Pancreas (tissue), 10 donors: ENCODE results near the gene PSMD13. TPM values are rescaled to one million over a fixed set of nuclear protein-coding genes. Genes with fewer than 3 reads are reported as not detected.
A peak's percentile ranks its signal among the peaks of the same experiment; 100 is the strongest.

Source experiments
- ATAC-seq, 4 donors: fragments of 200-7000 bp; cut with Tn5 transposase; one replicate each; pipeline versions ENCODE4 v1.8.0 to v1.9.1; 2020; ENCODE audit warnings: mild to moderate bottlenecking in 4 of 4, moderate library complexity in 4 of 4
- DNase-seq, 6 donors: peaks; one replicate each; pipeline ENCODE4 v3.0.0-alpha.2; 2020
- FAIRE-seq: peaks from 2 replicates; lab custom pipeline; 2012; peaks lifted over from hg19 to GRCh38; lab: Jason Lieb, UNC
- H3K27ac ChIP-seq, 4 donors: fragments of 200-600 bp; sonication (generic); 1 replicate in 3 of 4; 2 replicates in 1 of 4; pipeline versions ENCODE4 v1.5.0 to v1.8.0; 2020
- H3K27me3 ChIP-seq, 4 donors: fragments of 200-600 bp; one replicate each; pipeline ENCODE4 v1.8.0; 2021
- H3K36me3 ChIP-seq, 3 donors: fragments of 200-600 bp; sonication (generic) in 1 of 3; one replicate each; pipeline versions ENCODE4 v1.5.0 to v1.8.0; 2020 to 2021
- H3K4me1 ChIP-seq, 3 donors: fragments of 200-600 bp; one replicate each; pipeline ENCODE4 v1.8.0; 2021
- H3K4me3 ChIP-seq, 4 donors: fragments of 200-600 bp; sonication (generic) in 2 of 4; one replicate each; pipeline versions ENCODE4 v1.5.0 to v1.8.0; 2020 to 2021
- H3K9me3 ChIP-seq, 4 donors: fragments of 200-600 bp; one replicate each; pipeline ENCODE4 v1.8.0; 2021
- WGBS, 2 donors: extraction: QIAGEN DNeasy Blood & Tissue Kit; methylation state at CpG; one replicate each; pipeline ENCODE4 v1.1.7; 2013; 5-methylcytosine and 5-hydroxymethylcytosine counted together
- intact Hi-C, 3 donors: fragments of 100-400 bp; cut with DNase I; formaldehyde crosslinking; loops; one replicate each; pipeline versions ENCODE4 v1.11.1 to v1.14.2; 2022
- polyA plus RNA-seq, 2 donors: library from polyadenylated mRNA; stranded (reverse); fragments of 200-250 nt; gene quantifications; one replicate each; pipeline ENCODE4 v1.2.3, GENCODE V29; 2013
- total RNA-seq, 6 donors: library from RNA; stranded (reverse); fragmentation: NEBNext Ultra II Directional in 4 of 6; extraction: Animal tissue kit (Norgen Biotek cat#: 25700) in 4 of 6; gene quantifications; one replicate each; pipeline versions ENCODE4 v1.2.1 to v1.2.4, GENCODE V29; 2021 to 2023
- TF ChIP-seq, protein P1 (sequence below), 4 donors: fragments of 200-600 bp; sonication (generic) in 3 of 4; IDR thresholded peaks; one replicate each; pipeline versions ENCODE4 v1.5.0 to v1.8.0; 2021; ENCODE audit warnings: antibody characterized with exemption in 4 of 4
- donor health status: healthy with polysubstance abuse.
- donor health status: DM: no; HTN: no; CAD: no; lungs with moderate emphysema.
- donor health status: DM: no; HTN: no; CAD: no.
- donor health status: control.
- donor health status: control.
- donor health status: Bipolar disorder and iron deficiency.
- donor health status: DM: yes; HTN: yes; CAD: no.
- donor health status: DM: no; HTN: no; CAD: no.
- donor health status: DM: no; HTN: no; CAD: no.
- donor health status: DM: yes; HTN: yes; CAD: no.

The PSMD13 gene
- total and polyA plus RNA-seq, 8 donors: 35.5 to 118 (median 47.0) TPM

DNA sequence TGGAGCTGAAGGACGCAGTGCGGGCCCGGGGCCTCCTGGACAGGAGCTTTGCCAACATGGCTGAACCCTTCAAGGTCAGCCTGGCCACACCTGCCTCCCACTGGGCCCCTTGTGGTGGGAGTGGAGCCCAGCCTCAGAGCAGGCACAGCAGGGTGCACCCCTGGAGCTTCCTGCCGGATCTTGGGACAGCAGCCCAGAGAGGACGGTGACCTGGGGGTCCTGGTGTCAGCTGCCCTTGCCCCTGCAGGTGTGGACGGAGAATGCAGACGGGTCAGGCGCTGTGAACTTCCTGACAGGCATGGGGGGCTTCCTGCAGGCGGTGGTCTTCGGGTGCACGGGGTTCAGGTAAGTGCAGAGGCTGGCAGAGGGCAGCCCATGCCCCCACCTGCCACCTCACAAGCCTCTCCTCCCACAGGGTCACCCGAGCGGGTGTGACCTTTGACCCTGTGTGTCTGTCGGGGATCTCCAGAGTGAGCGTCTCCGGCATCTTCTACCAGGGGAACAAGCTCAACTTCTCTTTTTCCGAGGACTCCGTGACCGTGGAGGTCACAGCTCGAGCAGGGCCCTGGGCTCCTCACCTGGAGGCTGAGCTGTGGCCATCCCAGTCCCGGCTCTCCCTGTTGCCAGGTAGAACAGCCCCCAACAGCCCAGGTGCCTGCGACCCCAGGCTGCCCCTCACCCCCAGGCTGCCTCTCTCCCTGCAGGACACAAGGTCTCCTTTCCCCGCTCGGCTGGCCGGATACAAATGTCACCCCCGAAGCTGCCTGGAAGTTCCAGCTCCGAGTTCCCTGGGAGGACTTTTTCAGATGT lies 57.3 kb downstream of the PSMD13 start:
- Histone ChIP-seq H3K4me3 (no peak overlapping the region), H3K36me3 (peaks cover 0 to 37% (median 0%) of the 10 kb centered on the region in 3 donors), H3K9me3 (no peaks in the 10 kb centered on the region), H3K27ac (no peak overlapping the region), H3K27me3 (no peaks in the 10 kb centered on the region), H3K4me1 (peaks cover 0 to 6% (median 0%) of the 10 kb centered on the region in 3 donors)
- intact Hi-C loops: no loop called here
- TF ChIP-seq, protein P1, sequence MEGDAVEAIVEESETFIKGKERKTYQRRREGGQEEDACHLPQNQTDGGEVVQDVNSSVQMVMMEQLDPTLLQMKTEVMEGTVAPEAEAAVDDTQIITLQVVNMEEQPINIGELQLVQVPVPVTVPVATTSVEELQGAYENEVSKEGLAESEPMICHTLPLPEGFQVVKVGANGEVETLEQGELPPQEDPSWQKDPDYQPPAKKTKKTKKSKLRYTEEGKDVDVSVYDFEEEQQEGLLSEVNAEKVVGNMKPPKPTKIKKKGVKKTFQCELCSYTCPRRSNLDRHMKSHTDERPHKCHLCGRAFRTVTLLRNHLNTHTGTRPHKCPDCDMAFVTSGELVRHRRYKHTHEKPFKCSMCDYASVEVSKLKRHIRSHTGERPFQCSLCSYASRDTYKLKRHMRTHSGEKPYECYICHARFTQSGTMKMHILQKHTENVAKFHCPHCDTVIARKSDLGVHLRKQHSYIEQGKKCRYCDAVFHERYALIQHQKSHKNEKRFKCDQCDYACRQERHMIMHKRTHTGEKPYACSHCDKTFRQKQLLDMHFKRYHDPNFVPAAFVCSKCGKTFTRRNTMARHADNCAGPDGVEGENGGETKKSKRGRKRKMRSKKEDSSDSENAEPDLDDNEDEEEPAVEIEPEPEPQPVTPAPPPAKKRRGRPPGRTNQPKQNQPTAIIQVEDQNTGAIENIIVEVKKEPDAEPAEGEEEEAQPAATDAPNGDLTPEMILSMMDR (IDR thresholded peaks at IDR 0.05): no peak
- FAIRE-seq: no peak
- peak in 4 of 6 donors; percentile 26 to 73 (median 48) for DNase-seq
- ATAC-seq: no peak
- WGBS, 2 donors: 80 to 83% methylated on average over 27 of the region's 27 CpGs

- Histone ChIP-seq H3K36me3 (peaks cover 0 to 37% (median 0%) of the 10 kb centered on the region in 3 donors), H3K27me3 (no peaks in the 10 kb centered on the region), H3K27ac (no peak overlapping the region), H3K4me1 (peaks cover 0 to 6% (median 0%) of the 10 kb centered on the region in 3 donors), H3K4me3 (no peak overlapping the region), H3K9me3 (no peaks in the 10 kb centered on the region)
- 81 to 84% methylated on average over 16 of the region's 16 CpGs for WGBS, 2 donors
- no peak for ATAC-seq
- intact Hi-C loops: no loop called here
- TF ChIP-seq, protein P1 (IDR thresholded peaks at IDR 0.05): no peak
- DNase-seq: peak in 4 of 6 donors; percentile 15 to 68 (median 50)
- FAIRE-seq: no peak
Measured at GRCh38 chr11:294780-295179, 58.0 kb downstream of the PSMD13 start.

DNA sequence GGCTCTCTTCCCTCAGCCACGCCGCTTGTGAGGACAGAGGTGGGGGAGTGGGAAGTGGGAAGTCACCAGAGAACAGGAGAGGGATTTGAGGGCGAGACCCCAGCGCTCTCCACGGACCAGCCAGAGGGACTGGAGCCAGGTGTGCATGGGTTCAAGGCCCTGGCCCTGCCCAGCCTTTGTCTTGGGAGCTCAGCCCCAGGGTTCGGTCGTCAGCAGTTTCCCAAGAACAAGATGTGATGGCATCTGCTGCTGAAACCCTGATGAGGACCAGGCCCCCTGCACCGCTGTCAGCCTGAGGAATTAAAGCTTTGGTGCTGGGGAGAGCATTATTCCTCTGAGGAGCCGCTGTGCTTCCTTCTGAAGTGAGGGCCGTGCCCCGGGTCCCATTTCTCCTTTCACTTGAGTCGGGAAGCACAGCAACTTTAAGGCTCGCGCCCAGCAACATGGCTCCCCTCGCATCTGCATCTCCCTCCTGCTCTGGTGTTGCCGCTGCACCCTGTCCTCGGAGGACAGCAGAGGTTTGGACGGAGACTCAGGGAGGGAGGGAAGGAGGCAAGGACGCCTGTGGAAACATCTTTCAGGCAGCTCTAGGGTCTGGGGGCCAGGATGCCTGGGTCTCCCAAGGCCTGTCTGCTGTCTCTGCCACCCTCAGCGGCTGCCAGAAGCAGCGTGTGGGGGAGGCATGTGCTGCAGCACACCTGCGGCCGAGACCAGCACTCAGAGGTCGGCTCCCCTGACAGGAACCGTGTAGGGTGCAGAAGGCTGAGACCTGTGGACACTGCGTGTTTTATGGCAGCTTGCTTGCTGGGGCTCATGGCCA lies 58.8 kb downstream of the PSMD13 start:
- TF ChIP-seq, protein P1 (IDR thresholded peaks at IDR 0.05): no peak
- H3K9me3 ChIP-seq: no peaks in the 10 kb centered on the region
- 80 to 81% methylated on average over 26 of the region's 26 CpGs for WGBS, 2 donors
- H3K36me3 ChIP-seq: peaks cover 0 to 37% (median 0%) of the 10 kb centered on the region in 3 donors
- peak in 4 of 6 donors; percentile 11 to 64 (median 50) for DNase-seq
- H3K27me3 ChIP-seq: no peaks in the 10 kb centered on the region
- H3K27ac ChIP-seq: no peak overlapping the region
- ATAC-seq: no peak
- intact Hi-C loops: no loop called here
- FAIRE-seq: no peak
- H3K4me1 ChIP-seq: peaks cover 0 to 6% (median 0%) of the 10 kb centered on the region in 3 donors
- H3K4me3 ChIP-seq: no peak overlapping the region

DNA sequence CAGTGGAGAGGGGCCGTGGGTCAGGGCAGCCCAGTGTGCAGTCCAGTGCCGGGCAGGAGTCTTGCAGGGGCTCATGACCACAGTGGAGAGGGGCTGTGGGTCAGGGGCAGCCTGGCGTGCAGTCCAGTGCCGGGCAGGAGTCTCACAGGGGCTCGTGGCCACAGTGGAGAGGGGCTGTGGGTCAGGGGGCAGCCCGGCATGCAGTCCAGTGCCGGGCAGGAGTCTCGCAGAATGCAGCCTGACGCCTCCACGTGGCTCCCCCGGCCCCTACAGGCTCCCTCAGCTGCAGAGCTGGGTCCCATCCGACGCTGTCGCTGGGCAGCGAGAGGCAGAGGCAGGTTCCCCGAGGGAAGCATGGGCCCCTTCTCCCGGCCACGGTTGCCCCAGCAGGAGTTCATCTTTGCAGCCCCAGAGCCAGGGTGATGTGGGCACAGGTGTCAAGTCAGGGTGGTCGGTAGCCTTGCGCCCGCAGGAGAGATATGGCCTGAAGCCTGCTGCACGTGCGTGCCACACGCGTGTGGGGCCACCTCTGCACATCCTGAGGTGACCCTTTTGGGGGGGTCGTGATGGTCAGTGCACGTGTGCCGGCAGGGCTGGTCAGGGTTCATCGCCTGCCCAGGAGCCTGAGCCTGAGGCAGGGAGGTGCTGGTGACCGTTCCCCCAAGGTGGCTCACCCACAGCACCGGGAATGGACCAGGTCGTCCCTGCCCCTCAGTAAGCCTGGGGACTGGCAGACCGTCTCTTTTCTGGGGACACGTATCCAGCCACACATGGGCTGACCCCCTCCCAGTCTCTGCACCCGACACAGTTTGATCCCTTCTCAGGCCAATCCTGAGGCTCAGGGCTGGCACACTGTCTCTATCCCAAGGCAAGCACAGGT lies 59.6 kb downstream of the PSMD13 start:
- DNase-seq: peak in 2 of 6 donors; percentile 54 to 77

More for the DNA sequence above, 59.6 kb downstream of the PSMD13 start:
- WGBS, 2 donors: 63 to 75% methylated on average over 35 of the region's 35 CpGs
- ATAC-seq (peak in 1 of 4 donors; percentile 0), FAIRE-seq (no peak)
- H3K4me3 ChIP-seq: no peak overlapping the region
- no peaks in the 10 kb centered on the region for H3K9me3 ChIP-seq
- H3K27me3 ChIP-seq: no peaks in the 10 kb centered on the region
- H3K36me3 ChIP-seq: peaks cover 0 to 37% (median 0%) of the 10 kb centered on the region in 3 donors
- intact Hi-C loops: no loop called here
- TF ChIP-seq, protein P1 (IDR thresholded peaks at IDR 0.05): no peak
- no peak overlapping the region for H3K27ac ChIP-seq
- H3K4me1 ChIP-seq: peaks cover 0 to 6% (median 0%) of the 10 kb centered on the region in 3 donors
